SU-DHL-6 (cell line): Measurements from ENCODE around the gene AGBL4.

Experiments
- H2AFZ ChIP-seq: fragments of 200-600 bp; sonication (generic); 2 replicates; pipeline ENCODE4 v1.6.1; 2014; ENCODE audit warnings: low read depth, mild to moderate bottlenecking, moderate library complexity, mixed read lengths, antibody characterized with exemption, low read length; ENCODE audit not compliant: severe bottlenecking
- H3F3A ChIP-seq: fragments of 200-600 bp; shearing (Covaris generic); 2 replicates; pipeline ENCODE4 v1.6.0; 2016; ENCODE audit warnings: antibody characterized with exemption, mild to moderate bottlenecking; ENCODE audit not compliant: insufficient read depth
- H3K27ac ChIP-seq: fragments of 200-600 bp; sonication (generic); 2 replicates; pipeline ENCODE4 v1.5.1; 2016; ENCODE audit warnings: low read depth, mild to moderate bottlenecking, low read length, moderate library complexity, mixed read lengths
- H3K27me3 ChIP-seq: fragments of 200-600 bp; sonication (generic), shearing (Covaris generic); 2 replicates; pipeline ENCODE4 v1.6.0; 2014; ENCODE audit warnings: mild to moderate bottlenecking, low read length
- H3K36me3 ChIP-seq: fragments of 200-600 bp; sonication (generic); 2 replicates; pipeline ENCODE4 v1.6.1; 2014; ENCODE audit warnings: mild to moderate bottlenecking, low read length, mixed read lengths
- H3K4me2 ChIP-seq: fragments of 300-600, 200-600 bp; shearing (Covaris generic), sonication (generic); 2 replicates; pipeline ENCODE4 v1.6.0; 2014; ENCODE audit warnings: low read length, low read depth, mild to moderate bottlenecking; ENCODE audit not compliant: poor library complexity, severe bottlenecking
- H3K4me3 ChIP-seq: fragments of 200-600 bp; sonication (generic); 2 replicates; pipeline ENCODE4 v1.5.1; 2014; ENCODE audit warnings: antibody characterized with exemption, low read length, mild to moderate bottlenecking, mixed read lengths; ENCODE audit not compliant: insufficient read depth, poor library complexity, severe bottlenecking
- H3K79me2 ChIP-seq: fragments of 200-600 bp; sonication (generic); 2 replicates; pipeline ENCODE4 v1.6.1; 2014; ENCODE audit warnings: mild to moderate bottlenecking, low read length, moderate library complexity; ENCODE audit not compliant: insufficient read depth
- H3K9ac ChIP-seq: fragments of 200-600 bp; sonication (generic); 2 replicates; pipeline ENCODE4 v1.7.0; 2014; ENCODE audit warnings: mild to moderate bottlenecking, low read length
- H3K9me2 ChIP-seq: fragments of 200-600 bp; sonication (generic); replicated peaks from 2 replicates; pipeline ENCODE4 v1.6.1; 2014; ENCODE audit warnings: low read length; ENCODE audit not compliant: insufficient read depth
- H3K9me3 ChIP-seq: fragments of 200-600 bp; sonication (generic); 2 replicates; pipeline ENCODE4 v1.6.1; 2014; ENCODE audit warnings: low read length, mixed read lengths; ENCODE audit not compliant: insufficient read depth
- H4K20me1 ChIP-seq: fragments of 200-600 bp; sonication (generic); 2 replicates; pipeline ENCODE4 v1.6.1; 2014; ENCODE audit warnings: low read depth, mild to moderate bottlenecking, antibody characterized with exemption, low read length, moderate library complexity, mixed read lengths
- CTCF ChIP-seq: fragments of 200-600 bp; sonication (generic); IDR thresholded peaks from one replicate; pipeline ENCODE4 v1.5.1; 2017; ENCODE audit warnings: antibody characterized with exemption, mild to moderate bottlenecking, low read length, moderate library complexity; ENCODE audit not compliant: insufficient read depth, poor library complexity, severe bottlenecking
- EZH2phosphoT487 ChIP-seq: fragments of 200-600 bp; sonication (generic), shearing (Covaris generic); conservative IDR thresholded peaks from 2 replicates; pipeline ENCODE4 v1.6.1; 2018; ENCODE audit warnings: mild to moderate bottlenecking, antibody characterized with exemption, low read length, moderate library complexity, mixed read lengths

AGBL4 gene

GRCh38 chr1:48875552-48876329 is 1148.0 kb downstream of the AGBL4 start:
- Histone ChIP-seq H3K27me3 (no peaks in the 10 kb centered on the region), H3K4me2 (no peak overlapping the region), H3K27ac (no peak overlapping the region), H3K36me3 (no peaks in the 10 kb centered on the region), H3K9ac (no peak overlapping the region), H3K4me3 (no peak overlapping the region), H3K9me2 (no peaks in the 10 kb centered on the region), H3K9me3 (no peaks in the 10 kb centered on the region), H2AFZ (no peak overlapping the region), H3F3A (no peaks in the 10 kb centered on the region), H4K20me1 (no peaks in the 10 kb centered on the region), H3K79me2 (no peaks in the 10 kb centered on the region)
- no peak for TF ChIP-seq EZH2phosphoT487
- no peak for TF ChIP-seq CTCF

GRCh38 chr1:48873944-48874343 is 1149.8 kb downstream of the AGBL4 start:
- Histone ChIP-seq H3K4me2 (no peak overlapping the region), H3K9me3 (no peaks in the 10 kb centered on the region), H3K36me3 (no peaks in the 10 kb centered on the region), H3K9ac (no peak overlapping the region), H3K79me2 (no peaks in the 10 kb centered on the region), H4K20me1 (no peaks in the 10 kb centered on the region), H3K27ac (no peak overlapping the region), H3K27me3 (no peaks in the 10 kb centered on the region), H3K4me3 (no peak overlapping the region), H3F3A (no peaks in the 10 kb centered on the region), H2AFZ (no peak overlapping the region), H3K9me2 (no peaks in the 10 kb centered on the region)
- TF ChIP-seq CTCF (no peak), EZH2phosphoT487 (no peak)

- no peak for TF ChIP-seq EZH2phosphoT487
- peak; percentile 28 for TF ChIP-seq CTCF
- no peaks in the 10 kb centered on the region for H3K79me2 ChIP-seq
- no peak overlapping the region for H3K27ac ChIP-seq
- no peak overlapping the region for H3K4me2 ChIP-seq
- no peak overlapping the region for H2AFZ ChIP-seq
- H4K20me1 ChIP-seq: no peaks in the 10 kb centered on the region
- no peaks in the 10 kb centered on the region for H3K9me3 ChIP-seq
- no peak overlapping the region for H3K4me3 ChIP-seq
- no peaks in the 10 kb centered on the region for H3K36me3 ChIP-seq
- no peaks in the 10 kb centered on the region for H3K9me2 ChIP-seq
- H3F3A ChIP-seq: no peaks in the 10 kb centered on the region
- H3K27me3 ChIP-seq: no peaks in the 10 kb centered on the region
- H3K9ac ChIP-seq: no peak overlapping the region
Measured at GRCh38 chr1:48870596-48870995, 1153.2 kb downstream of the AGBL4 start.
